Stimulated activated CD4-positive, alpha-beta T cell treated with anti-CD3 and anti-CD28 coated beads, Interleukin-15, amount 100 ng/mL, for 24 hours (primary cell): Measurements from ENCODE around the gene TBC1D2.
"Not testable (repeated sequence)": the region's sequence is repeated elsewhere in the genome, so short reads cannot be mapped to it uniquely, and the experiment has no call there.

Experiments used
- DNase-seq: peaks from one replicate; pipeline ENCODE4 v3.0.0-alpha.2; 2020

Gene TBC1D2

GRCh38 chr9:98255578-98256296, at the start of gene TBC1D2:
Gene TBC1D2 (minus strand): TSS chr9:98255649. CDS start chr9:98255541, 108 bp downstream.
- peak; percentile 98 for DNase-seq

GRCh38 chr9:98304381-98304780, 48.9 kb upstream of the TBC1D2 start:
- DNase-seq, result no peak

- DNase-seq, result no peak
Measured at GRCh38 chr9:98303633-98304125, 48.2 kb upstream of the TBC1D2 start.

- no peak for DNase-seq
Measured at GRCh38 chr9:98302938-98303632, 47.6 kb upstream of the TBC1D2 start.

- DNase-seq, result no peak
Measured at GRCh38 chr9:98302150-98302549, 46.7 kb upstream of the TBC1D2 start.

- no peak for DNase-seq
Measured at GRCh38 chr9:98300611-98301010, 45.2 kb upstream of the TBC1D2 start.

GRCh38 chr9:98298476-98298875, 43.0 kb upstream of the TBC1D2 start:
- no peak for DNase-seq

- DNase-seq, result no peak
Measured at GRCh38 chr9:98295824-98296223, 40.4 kb upstream of the TBC1D2 start.

GRCh38 chr9:98291820-98292219, 36.4 kb upstream of the TBC1D2 start:
- DNase-seq, result no peak

GRCh38 chr9:98290411-98290810, 35.0 kb upstream of the TBC1D2 start:
- no peak for DNase-seq

- DNase-seq, result no peak
Measured at GRCh38 chr9:98289614-98290201, 34.3 kb upstream of the TBC1D2 start.

GRCh38 chr9:98288881-98289280, 33.4 kb upstream of the TBC1D2 start:
- DNase-seq, result no peak

- no peak for DNase-seq
Measured at GRCh38 chr9:98287384-98287783, 31.9 kb upstream of the TBC1D2 start.

- DNase-seq, result no peak
Measured at GRCh38 chr9:98285446-98285845, 30.0 kb upstream of the TBC1D2 start.

- no peak for DNase-seq
Measured at GRCh38 chr9:98284754-98285153, 29.3 kb upstream of the TBC1D2 start.

GRCh38 chr9:98283143-98283542, 27.7 kb upstream of the TBC1D2 start:
- DNase-seq, result not testable (repeated sequence)

- DNase-seq, result no peak
Measured at GRCh38 chr9:98281281-98281680, 25.8 kb upstream of the TBC1D2 start.

GRCh38 chr9:98280574-98280973, 25.1 kb upstream of the TBC1D2 start:
- DNase-seq, result no peak

GRCh38 chr9:98280162-98280561, 24.7 kb upstream of the TBC1D2 start:
- no peak for DNase-seq

- no peak for DNase-seq
Measured at GRCh38 chr9:98276907-98277469, 21.5 kb upstream of the TBC1D2 start.

- DNase-seq, result no peak
Measured at GRCh38 chr9:98275159-98275558, 19.7 kb upstream of the TBC1D2 start.

- no peak for DNase-seq
Measured at GRCh38 chr9:98272083-98272482, 16.6 kb upstream of the TBC1D2 start.

- DNase-seq, result no peak
Measured at GRCh38 chr9:98271479-98271878, 16.0 kb upstream of the TBC1D2 start.

- not testable (repeated sequence) for DNase-seq
Measured at GRCh38 chr9:98270284-98270683, 14.8 kb upstream of the TBC1D2 start.
